HL-60 (cell line): ENCODE data around the gene BAHCC1.

Experiments used
- DNase-seq, 2 experiments: peaks; one replicate each; pipeline ENCODE4 v3.0.0-alpha.2; 2010 to 2020; ENCODE audit warnings: low read depth in 1 of 2, low spot score in 1 of 2
- H3K27ac ChIP-seq: fragments of 250-450 bp; sonication (Bioruptor Pico); replicated peaks from 2 replicates; pipeline ENCODE4 v1.5.1; 2020; ENCODE audit warnings: mild to moderate bottlenecking, moderate library complexity
- H3K27me3 ChIP-seq: fragments of 250-450 bp; sonication (Bioruptor Pico); 2 replicates; pipeline ENCODE4 v1.5.1; 2021; ENCODE audit warnings: mild to moderate bottlenecking, moderate library complexity; ENCODE audit not compliant: insufficient read depth, poor library complexity, severe bottlenecking
- H3K4me3 ChIP-seq: replicated peaks from 2 replicates; pipeline ENCODE4 v1.5.1; 2011; ENCODE audit warnings: mild to moderate bottlenecking, control low read depth, low read length; ENCODE audit not compliant: insufficient read depth
- GABPA ChIP-seq: IDR thresholded peaks from 2 replicates; pipeline ENCODE4 v1.6.1; 2012; ENCODE audit warnings: low read depth
- POLR2AphosphoS5 ChIP-seq: IDR thresholded peaks from 2 replicates; pipeline ENCODE4 v1.6.1; 2012; ENCODE audit warnings: low read depth
- SPI1 ChIP-seq: IDR thresholded peaks from 2 replicates; pipeline ENCODE4 v1.6.1; 2012; ENCODE audit warnings: low read depth, mild to moderate bottlenecking, borderline replicate concordance
- TF ChIP-seq, protein P1 (sequence below): IDR thresholded peaks from one replicate; pipeline ENCODE4 v1.5.1; 2011; ENCODE audit warnings: low read length, control low read depth, inconsistent platforms; ENCODE audit not compliant: insufficient read depth
- TF ChIP-seq, protein P2 (sequence below): IDR thresholded peaks from 2 replicates; pipeline ENCODE4 v1.6.1; 2012; ENCODE audit warnings: low read depth; ENCODE audit not compliant: insufficient replicate concordance

BAHCC1 gene

DNA sequence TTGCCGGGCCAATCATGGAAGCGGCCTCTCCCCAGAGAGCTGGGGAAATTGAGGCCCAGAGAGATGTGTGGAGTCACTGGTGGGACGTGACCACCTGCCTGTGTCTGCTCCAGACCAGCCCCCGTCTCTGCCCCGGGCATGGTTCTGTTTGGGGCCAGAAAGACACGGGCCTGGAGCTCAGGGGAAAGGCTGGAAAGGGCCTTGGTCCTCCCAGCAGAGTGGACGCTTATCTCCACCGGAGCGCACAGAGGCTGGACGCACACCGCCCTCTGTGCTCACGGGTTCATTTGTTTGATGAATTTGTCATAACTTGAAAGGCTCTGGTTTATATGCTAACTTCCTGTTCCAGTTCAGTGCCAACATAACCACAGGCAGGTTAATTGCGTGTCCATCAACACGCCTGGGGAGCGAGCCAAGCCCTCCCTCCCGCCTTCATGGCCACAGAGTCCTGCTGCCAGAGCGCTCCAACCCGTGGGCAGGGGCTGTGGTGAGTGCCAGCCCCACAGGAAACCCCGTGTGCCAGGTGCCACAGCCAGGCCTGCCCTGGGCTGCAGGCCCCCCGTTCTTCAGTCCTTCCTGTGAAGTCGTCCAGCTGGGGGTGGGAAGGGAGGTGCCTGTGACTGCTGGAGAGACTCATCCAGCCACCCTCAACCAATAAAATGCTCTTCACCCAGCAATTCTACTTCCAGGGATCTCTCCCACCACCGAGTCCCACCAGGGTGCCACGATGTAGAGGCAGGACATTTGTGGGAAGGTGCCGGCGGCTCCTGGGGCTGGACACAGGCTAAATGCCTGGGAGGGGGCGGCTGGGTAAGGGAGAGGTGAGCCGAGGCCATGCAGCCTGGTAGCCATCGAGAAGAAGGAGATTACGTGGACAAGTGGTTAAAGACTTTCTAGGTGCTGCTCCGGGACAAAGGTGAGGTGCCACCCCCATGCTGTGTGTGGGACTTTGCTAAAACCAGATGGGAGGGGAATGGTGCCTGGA is 29.4 kb upstream of the BAHCC1 start:
- H3K27me3 ChIP-seq, result peaks cover 12% of the 10 kb centered on the region
- TF ChIP-seq GABPA (no peak; the same call in 1 of the 2 replicates), POLR2AphosphoS5 (peak; percentile 75)
- H3K27ac ChIP-seq, result no peak overlapping the region
- no peak overlapping the region for H3K4me3 ChIP-seq
- peak in 1 of 2 experiments; percentile 60 for DNase-seq

DNA sequence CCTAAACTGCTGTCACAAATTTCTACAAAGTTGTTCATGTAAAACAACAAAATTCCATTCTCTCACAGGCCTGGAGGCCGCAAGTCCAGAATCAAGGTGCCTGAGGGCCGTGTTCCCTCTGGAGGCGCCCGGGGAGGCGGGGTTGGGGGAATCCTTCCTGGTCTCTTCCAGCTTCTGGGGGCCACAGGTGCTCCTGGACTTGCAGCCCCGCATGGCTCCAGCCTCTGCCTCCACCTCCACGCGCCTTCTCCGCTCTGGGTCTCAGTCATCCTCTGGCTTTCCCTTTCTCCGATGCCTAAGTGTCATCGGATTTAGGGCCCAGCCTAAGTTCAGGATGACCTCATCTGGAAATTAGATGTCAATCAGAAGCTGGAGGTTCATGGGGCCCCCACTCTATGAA is 28.6 kb upstream of the BAHCC1 start:
- H3K4me3 ChIP-seq, result no peak overlapping the region
- no peak overlapping the region for H3K27ac ChIP-seq
- no peak for DNase-seq
- H3K27me3 ChIP-seq, result peaks cover 12% of the 10 kb centered on the region
- TF ChIP-seq SPI1, result no peak
- TF ChIP-seq POLR2AphosphoS5, result no peak
- TF ChIP-seq, protein P1, sequence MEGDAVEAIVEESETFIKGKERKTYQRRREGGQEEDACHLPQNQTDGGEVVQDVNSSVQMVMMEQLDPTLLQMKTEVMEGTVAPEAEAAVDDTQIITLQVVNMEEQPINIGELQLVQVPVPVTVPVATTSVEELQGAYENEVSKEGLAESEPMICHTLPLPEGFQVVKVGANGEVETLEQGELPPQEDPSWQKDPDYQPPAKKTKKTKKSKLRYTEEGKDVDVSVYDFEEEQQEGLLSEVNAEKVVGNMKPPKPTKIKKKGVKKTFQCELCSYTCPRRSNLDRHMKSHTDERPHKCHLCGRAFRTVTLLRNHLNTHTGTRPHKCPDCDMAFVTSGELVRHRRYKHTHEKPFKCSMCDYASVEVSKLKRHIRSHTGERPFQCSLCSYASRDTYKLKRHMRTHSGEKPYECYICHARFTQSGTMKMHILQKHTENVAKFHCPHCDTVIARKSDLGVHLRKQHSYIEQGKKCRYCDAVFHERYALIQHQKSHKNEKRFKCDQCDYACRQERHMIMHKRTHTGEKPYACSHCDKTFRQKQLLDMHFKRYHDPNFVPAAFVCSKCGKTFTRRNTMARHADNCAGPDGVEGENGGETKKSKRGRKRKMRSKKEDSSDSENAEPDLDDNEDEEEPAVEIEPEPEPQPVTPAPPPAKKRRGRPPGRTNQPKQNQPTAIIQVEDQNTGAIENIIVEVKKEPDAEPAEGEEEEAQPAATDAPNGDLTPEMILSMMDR, result no peak
- no peak for TF ChIP-seq GABPA

DNA sequence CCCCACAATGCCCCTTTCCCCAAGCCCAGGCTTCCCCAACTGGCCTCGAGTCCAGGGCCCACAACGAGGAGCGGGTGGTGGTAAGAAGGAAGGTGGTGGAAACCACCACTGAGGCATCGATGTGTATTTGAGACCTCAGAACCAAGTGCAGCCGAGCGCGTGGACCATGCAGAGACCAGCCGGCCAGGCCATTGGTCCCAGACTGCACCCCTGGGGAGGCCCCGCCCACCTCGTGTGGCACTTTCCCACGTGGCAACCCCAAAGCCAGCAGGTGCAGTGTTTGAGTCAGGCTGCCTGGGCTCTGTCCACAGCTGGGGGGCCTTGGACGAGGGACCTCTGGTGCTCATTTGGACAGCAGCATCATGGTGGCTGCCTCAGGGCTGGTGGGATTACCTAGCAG is 28.1 kb upstream of the BAHCC1 start:
- Histone ChIP-seq H3K4me3 (no peak overlapping the region), H3K27ac (no peak overlapping the region), H3K27me3 (peaks cover 12% of the 10 kb centered on the region)
- TF ChIP-seq GABPA (no peak), POLR2AphosphoS5 (no peak), SPI1 (no peak)
- TF ChIP-seq, protein P2, sequence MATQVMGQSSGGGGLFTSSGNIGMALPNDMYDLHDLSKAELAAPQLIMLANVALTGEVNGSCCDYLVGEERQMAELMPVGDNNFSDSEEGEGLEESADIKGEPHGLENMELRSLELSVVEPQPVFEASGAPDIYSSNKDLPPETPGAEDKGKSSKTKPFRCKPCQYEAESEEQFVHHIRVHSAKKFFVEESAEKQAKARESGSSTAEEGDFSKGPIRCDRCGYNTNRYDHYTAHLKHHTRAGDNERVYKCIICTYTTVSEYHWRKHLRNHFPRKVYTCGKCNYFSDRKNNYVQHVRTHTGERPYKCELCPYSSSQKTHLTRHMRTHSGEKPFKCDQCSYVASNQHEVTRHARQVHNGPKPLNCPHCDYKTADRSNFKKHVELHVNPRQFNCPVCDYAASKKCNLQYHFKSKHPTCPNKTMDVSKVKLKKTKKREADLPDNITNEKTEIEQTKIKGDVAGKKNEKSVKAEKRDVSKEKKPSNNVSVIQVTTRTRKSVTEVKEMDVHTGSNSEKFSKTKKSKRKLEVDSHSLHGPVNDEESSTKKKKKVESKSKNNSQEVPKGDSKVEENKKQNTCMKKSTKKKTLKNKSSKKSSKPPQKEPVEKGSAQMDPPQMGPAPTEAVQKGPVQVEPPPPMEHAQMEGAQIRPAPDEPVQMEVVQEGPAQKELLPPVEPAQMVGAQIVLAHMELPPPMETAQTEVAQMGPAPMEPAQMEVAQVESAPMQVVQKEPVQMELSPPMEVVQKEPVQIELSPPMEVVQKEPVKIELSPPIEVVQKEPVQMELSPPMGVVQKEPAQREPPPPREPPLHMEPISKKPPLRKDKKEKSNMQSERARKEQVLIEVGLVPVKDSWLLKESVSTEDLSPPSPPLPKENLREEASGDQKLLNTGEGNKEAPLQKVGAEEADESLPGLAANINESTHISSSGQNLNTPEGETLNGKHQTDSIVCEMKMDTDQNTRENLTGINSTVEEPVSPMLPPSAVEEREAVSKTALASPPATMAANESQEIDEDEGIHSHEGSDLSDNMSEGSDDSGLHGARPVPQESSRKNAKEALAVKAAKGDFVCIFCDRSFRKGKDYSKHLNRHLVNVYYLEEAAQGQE, result no peak
- TF ChIP-seq, protein P1, result no peak
- no peak for DNase-seq

DNA sequence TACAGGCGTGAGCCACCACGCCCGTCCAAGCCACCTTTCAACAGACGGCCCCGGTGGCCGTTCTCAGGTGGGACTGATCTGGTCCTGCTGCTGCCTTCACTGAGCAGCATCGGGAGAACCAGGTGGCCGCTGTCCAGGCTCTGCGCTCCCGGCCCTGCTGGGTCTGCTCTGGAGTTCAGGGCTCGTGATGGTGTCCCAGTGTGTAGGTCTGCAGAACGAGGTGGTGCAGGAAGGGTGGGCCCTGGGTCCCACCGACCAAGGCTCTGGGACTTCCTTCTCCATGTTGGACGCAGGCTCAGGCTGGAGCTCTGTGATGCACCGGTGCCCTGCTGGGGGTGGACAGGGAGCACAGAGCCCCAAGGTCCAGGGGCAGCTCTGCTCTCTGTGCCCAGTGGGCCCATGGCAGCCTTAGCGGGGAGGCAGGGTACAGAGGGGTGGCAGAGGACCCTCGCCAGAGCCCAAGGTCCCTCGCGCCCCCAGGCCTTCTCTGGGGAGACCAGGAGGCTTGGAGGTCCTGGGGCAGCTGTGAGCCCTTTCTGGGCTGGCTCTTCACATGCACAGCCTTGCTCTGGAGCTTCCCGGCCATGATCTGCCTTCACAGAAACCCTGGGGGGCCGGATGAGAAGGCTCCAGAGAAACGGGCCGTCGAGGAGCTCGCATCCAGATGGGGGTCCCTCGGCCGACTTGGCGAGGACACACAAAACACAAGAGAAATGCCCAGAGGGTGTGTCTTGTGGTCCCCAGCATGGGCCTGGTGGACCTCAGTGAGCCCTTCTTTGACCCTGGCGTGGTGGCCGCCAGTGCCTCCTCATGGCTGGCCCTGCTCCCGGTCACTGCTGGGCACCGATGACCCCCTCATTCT is 26.9 kb upstream of the BAHCC1 start:
- TF ChIP-seq, protein P2, result no peak
- TF ChIP-seq, protein P1, result no peak
- TF ChIP-seq SPI1 (no peak), POLR2AphosphoS5 (no peak), GABPA (no peak)

More for the DNA sequence above, 26.9 kb upstream of the BAHCC1 start:
- Histone ChIP-seq H3K27ac (no peak overlapping the region), H3K4me3 (no peak overlapping the region), H3K27me3 (peaks cover 12% of the 10 kb centered on the region)
- no peak for DNase-seq
